ENCODE results near the gene ARHGAP24.

- no peak for TF ChIP-seq LEF1 (IDR thresholded peaks at IDR 0.05; ENCODE audit: borderline replicate concordance)
- no peak for TF ChIP-seq FOXM1 (IDR thresholded peaks at IDR 0.05; ENCODE audit: borderline replicate concordance)
- no peak for TF ChIP-seq SUZ12 (IDR thresholded peaks at IDR 0.05)
- TF ChIP-seq FOXA1 (IDR thresholded peaks at IDR 0.05): no peak
- TF ChIP-seq BHLHE40 (IDR thresholded peaks at IDR 0.05; ENCODE audit: borderline replicate concordance): no peak
- no peak for TF ChIP-seq ZNF384 (IDR thresholded peaks at IDR 0.05)
- TF ChIP-seq PKNOX1 (IDR thresholded peaks at IDR 0.05): no peak
- TF ChIP-seq FOXK2 (IDR thresholded peaks at IDR 0.05): no peak
- no peak for TF ChIP-seq ARNT (IDR thresholded peaks at IDR 0.05)
- no peak for TF ChIP-seq ELF4 (IDR thresholded peaks at IDR 0.05)
- no peak for TF ChIP-seq HDGF (IDR thresholded peaks at IDR 0.05; ENCODE audit: borderline replicate concordance)
- TF ChIP-seq SP1 (IDR thresholded peaks at IDR 0.05): no peak
- TF ChIP-seq TARDBP (IDR thresholded peaks at IDR 0.05): no peak
- no peak for TF ChIP-seq NFRKB (IDR thresholded peaks at IDR 0.05)
Observed at GRCh38 chr4:85508654-85509053, 33.7 kb downstream of the ARHGAP24 start.
